ENCODE results near the gene ABTB2. TPM values are rescaled to one million over a fixed set of nuclear protein-coding genes. Genes with fewer than 3 reads are reported as not detected.

ABTB2 gene
- total RNA-seq, 1 donor from 2014 or later: 73.0 TPM

DNA sequence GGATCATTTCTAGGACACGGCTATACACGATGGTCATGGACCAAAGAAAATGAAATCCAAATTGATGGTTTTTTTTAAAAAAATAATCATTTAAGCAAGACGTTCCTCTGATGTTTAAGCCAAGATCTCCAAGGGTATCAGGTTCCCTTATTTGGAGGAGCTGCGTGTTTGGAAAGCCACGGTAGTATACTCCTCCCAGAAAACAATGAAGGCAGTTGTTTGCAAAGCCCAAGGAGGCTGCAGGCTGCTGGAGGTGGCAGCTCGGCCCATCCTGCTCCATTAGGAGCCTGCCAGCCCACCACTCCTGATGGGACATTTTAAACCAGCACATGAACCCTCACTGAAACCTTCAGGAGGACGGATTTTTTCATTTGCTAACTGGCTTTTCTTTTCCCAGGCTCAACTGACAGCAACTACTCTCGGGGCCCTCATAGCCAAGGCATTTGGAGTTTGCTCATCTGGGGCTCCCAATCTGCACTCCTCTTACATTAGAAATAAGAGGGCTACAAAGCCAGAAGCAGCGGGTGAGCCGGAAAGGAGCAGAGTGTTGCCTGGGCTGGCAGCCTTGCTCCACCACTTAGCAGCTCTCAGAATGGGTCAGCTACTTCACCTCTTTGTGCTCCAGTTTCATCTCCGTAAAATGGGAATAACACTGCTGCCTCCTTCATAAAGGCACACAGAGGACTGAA lies 58.4 kb downstream of the ABTB2 start:
- Mint-ChIP-seq H3K4me1 (peaks cover 35% of the 10 kb centered on the region), H3K4me3 (no peak overlapping the region), H3K27me3 (no peaks in the 10 kb centered on the region), H3K9me3 (no peaks in the 10 kb centered on the region), H3K27ac (no peak overlapping the region), H3K36me3 (ENCODE audit: low read depth) (peaks cover 2% of the 10 kb centered on the region)
- TF ChIP-seq, protein P1, sequence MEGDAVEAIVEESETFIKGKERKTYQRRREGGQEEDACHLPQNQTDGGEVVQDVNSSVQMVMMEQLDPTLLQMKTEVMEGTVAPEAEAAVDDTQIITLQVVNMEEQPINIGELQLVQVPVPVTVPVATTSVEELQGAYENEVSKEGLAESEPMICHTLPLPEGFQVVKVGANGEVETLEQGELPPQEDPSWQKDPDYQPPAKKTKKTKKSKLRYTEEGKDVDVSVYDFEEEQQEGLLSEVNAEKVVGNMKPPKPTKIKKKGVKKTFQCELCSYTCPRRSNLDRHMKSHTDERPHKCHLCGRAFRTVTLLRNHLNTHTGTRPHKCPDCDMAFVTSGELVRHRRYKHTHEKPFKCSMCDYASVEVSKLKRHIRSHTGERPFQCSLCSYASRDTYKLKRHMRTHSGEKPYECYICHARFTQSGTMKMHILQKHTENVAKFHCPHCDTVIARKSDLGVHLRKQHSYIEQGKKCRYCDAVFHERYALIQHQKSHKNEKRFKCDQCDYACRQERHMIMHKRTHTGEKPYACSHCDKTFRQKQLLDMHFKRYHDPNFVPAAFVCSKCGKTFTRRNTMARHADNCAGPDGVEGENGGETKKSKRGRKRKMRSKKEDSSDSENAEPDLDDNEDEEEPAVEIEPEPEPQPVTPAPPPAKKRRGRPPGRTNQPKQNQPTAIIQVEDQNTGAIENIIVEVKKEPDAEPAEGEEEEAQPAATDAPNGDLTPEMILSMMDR (IDR thresholded peaks at IDR 0.05): no peak
- intact Hi-C loops (cut with micrococcal nuclease): no loop called here
- ATAC-seq (ENCODE audit: low read depth) (no peak), DNase-seq (no peak)
- POLR2A ChIA-PET: no interaction called here
- CTCF ChIA-PET: no interaction called here

DNA sequence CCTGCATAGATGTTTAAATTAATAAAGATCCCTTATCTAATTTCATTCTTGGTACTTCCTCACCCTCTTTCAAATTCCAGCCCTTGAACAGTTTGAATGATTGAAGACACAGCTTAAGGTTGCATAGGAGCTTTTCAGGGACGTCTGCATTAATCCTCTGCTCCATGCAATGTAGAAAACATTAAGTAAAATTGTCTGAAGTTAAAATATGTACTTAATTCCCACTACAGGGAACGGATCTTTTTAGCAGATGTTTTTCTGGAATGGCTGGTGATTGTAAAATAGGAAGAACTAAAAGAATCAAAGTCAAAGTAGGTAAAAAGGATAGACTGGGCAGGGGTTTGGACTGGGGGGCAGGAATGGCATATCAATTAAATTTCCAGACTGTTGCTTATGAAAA lies 58.9 kb downstream of the ABTB2 start:
- DNase-seq (no peak), ATAC-seq (ENCODE audit: low read depth) (no peak)
- Mint-ChIP-seq H3K36me3 (ENCODE audit: low read depth) (peaks cover under 1% of the 10 kb centered on the region), H3K9me3 (no peaks in the 10 kb centered on the region), H3K27ac (no peak overlapping the region), H3K4me1 (peaks cover 35% of the 10 kb centered on the region), H3K4me3 (no peak overlapping the region), H3K27me3 (no peaks in the 10 kb centered on the region)
- CTCF ChIA-PET: no interaction called here
- POLR2A ChIA-PET: no interaction called here
- intact Hi-C loops (cut with micrococcal nuclease): no loop called here
- TF ChIP-seq, protein P1 (IDR thresholded peaks at IDR 0.05): no peak

DNA sequence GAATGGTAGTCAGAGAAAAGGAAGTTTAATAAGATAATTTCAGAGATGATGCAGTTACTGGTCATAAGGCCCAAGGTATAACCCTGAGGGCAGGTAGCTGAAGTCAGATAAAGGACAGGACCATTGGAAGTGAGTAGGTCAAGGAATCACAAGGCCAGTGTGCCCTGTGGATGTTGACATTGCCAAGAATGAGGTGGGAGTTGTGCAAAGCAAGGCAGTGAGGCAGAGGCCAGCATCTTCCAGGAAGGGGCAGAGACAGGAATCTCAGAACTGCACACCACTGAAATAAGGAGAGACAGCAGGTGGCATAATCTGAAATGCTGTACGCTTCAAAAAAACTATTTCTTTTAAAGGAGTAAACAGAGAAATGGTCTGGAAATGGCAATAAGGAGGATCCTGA lies 61.4 kb downstream of the ABTB2 start:
- ChIA-PET CTCF (no interaction called here), POLR2A (no interaction called here)
- H3K4me3 Mint-ChIP-seq: no peak overlapping the region
- H3K36me3 Mint-ChIP-seq (ENCODE audit: low read depth): no peaks in the 10 kb centered on the region
- ATAC-seq (ENCODE audit: low read depth) (no peak), DNase-seq (no peak)
- TF ChIP-seq, protein P1 (IDR thresholded peaks at IDR 0.05): no peak
- intact Hi-C loops (cut with micrococcal nuclease): no loop called here
- no peaks in the 10 kb centered on the region for H3K27me3 Mint-ChIP-seq
- H3K4me1 Mint-ChIP-seq: peaks cover 16% of the 10 kb centered on the region
- H3K9me3 Mint-ChIP-seq: no peaks in the 10 kb centered on the region
- H3K27ac Mint-ChIP-seq: no peak overlapping the region

DNA sequence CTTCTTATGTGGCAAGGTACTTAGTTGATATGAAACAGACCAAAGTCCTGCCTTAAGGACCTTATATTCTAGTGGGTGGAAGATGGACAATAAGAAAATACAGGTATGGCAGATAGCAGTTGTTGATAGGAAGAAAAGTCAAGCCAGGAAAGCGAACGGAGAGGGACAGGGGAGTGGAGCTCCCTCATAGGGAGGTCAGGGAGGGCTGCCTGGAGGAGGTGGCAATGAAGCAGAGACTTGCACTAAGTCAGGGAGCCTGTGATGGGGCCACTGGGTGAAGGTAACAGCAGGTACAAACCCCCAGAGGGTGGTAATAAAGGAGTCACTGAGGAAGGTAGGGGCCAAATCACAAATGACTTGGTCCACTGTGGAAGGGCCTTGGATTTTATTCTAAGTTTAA lies 65.3 kb downstream of the ABTB2 start:
- ChIA-PET CTCF (no interaction called here), POLR2A (no interaction called here)
- TF ChIP-seq, protein P1 (IDR thresholded peaks at IDR 0.05): no peak
- H3K36me3 Mint-ChIP-seq (ENCODE audit: low read depth): no peaks in the 10 kb centered on the region
- H3K4me1 Mint-ChIP-seq: no peaks in the 10 kb centered on the region
- intact Hi-C loops (cut with micrococcal nuclease): no loop called here
- DNase-seq (no peak), ATAC-seq (ENCODE audit: low read depth) (no peak)
- H3K27ac Mint-ChIP-seq: no peak overlapping the region
- no peaks in the 10 kb centered on the region for H3K9me3 Mint-ChIP-seq
- no peaks in the 10 kb centered on the region for H3K27me3 Mint-ChIP-seq
- H3K4me3 Mint-ChIP-seq: no peak overlapping the region

DNA sequence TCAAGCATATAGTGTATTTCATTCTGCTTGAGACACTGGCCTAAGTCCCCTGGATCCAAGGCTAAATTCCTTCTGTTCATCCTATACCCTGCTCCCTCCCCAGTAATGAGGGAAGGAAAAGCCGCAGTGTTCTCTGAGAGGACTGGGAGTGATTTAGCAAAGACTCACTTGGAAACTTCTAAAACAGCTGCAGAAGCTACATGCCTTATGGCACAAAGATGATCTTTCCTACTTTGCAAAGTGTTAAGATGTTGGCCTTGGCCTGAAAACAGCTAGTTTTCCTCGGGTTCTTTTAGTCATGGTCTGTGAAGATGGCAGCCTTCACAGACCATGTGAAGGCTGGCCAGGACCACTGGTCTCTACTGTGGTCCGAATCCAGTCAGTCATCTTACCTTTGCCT lies 65.7 kb downstream of the ABTB2 start:
- DNase-seq (no peak), ATAC-seq (ENCODE audit: low read depth) (no peak)
- no peaks in the 10 kb centered on the region for H3K27me3 Mint-ChIP-seq
- no peak overlapping the region for H3K4me3 Mint-ChIP-seq
- H3K9me3 Mint-ChIP-seq: no peaks in the 10 kb centered on the region
- intact Hi-C loops (cut with micrococcal nuclease): no loop called here
- no peaks in the 10 kb centered on the region for H3K4me1 Mint-ChIP-seq
- no peak overlapping the region for H3K27ac Mint-ChIP-seq
- TF ChIP-seq, protein P1 (IDR thresholded peaks at IDR 0.05): no peak
- ChIA-PET POLR2A (no interaction called here), CTCF (no interaction called here)
- H3K36me3 Mint-ChIP-seq (ENCODE audit: low read depth): no peaks in the 10 kb centered on the region

Measured in activated B cell treated with CpG ODN at 0.5 μM for 24 hours (primary cell).